ENCODE measurements around the gene SCFD2. TPM values are rescaled to one million over a fixed set of nuclear protein-coding genes. Genes with fewer than 3 reads are reported as not detected.
A peak's percentile ranks its signal among the peaks of the same experiment; 100 is the strongest.

The SCFD2 gene
- total RNA-seq, 1 donor from 2014 or later: 21.7 TPM

DNA sequence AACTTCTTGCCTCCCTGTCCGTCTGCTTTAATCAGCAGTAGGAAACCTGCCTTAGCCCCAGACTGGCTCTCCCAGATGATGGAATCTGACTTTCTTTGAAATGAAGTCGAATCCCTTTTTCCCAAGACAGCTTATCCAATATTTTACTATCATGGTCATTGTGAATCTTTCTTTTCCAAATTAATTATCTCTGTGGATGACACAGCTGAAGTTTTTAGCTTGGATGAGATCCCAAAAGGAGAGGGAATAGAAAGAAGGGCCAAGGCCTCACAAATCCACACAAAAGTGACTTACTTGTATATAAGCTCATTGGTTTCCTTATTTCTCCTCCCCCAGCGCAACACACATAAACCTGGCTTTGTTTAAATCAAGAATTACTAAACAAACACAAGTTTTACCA, 403.1 kb downstream of the SCFD2 start:
- no peak for DNase-seq (ENCODE audit: low read depth)

DNA sequence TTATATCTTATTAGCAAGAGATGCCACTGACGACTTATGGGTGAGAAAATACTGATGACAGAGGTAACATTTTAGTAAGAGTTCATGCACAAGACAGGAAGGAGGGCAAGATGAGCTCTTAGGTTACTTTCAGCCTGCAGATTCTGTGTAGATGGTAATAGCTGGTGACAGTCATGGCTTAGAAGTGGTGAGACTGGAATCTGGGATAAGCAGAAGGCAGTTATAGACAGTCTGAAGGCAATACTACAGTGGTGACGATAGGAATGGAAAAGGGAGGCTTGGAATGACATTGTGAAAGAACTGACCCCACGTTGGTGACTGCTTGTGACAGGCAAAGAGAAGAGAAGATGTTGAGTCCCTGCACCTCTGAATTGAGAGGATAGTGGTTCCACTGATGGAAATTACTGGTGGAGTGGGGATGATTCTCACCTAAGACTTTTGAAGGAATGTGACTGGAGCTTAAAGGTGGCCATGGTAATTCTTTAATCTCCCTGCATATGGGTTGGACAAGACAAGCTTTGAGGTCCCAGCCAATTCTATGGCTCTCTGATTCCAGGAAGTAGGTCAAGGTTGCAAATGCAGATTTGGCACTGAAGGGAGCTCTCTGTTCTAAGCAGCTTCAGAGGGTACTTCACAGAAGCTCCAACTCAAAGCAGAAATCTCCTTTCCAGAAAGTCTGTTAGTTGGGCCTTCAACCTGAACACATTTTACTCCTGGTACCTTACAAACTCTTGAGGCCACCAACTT, 404.0 kb downstream of the SCFD2 start:
- DNase-seq (ENCODE audit: low read depth): no peak

- DNase-seq (ENCODE audit: low read depth): no peak
Measured at GRCh38 chr4:52959541-52959940, 406.3 kb downstream of the SCFD2 start.

DNA sequence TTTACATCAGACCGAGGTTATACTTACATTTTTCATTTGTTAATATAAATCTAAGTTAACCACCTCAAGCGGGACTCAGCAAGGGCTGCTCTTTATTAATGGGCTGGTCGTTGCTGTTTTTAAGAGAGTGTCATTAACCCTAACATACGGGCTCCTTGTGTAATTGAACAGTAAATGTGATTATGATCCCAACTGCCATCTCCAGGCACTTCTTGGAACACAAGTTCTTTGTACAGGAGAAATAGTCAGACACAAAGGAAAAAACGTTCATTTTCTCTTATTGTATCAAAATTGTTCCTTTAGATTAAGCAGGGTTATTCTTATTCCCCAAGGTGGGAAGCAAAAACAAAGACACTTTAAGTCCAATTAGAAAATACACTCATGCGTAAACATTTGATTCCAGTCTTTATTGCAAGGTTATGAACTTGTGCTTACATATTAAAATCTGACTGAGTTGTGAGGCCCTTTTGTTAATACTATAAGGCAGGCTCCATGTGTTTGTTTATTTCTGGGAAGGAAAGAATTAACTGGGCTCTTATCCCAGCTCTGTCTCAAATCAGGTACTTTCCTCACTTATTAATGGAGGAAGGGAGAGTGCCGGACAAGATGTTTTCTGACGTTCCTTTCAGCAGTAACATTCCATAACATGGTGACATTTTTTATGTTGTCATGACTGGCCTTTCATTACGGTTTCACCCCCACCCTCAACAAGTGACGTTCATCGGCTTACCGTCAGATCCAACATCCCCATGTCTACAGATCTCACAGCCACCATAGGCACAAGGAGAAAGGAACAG, 407.8 kb downstream of the SCFD2 start:
- DNase-seq (ENCODE audit: low read depth): no peak

- peak; percentile 90 for DNase-seq (ENCODE audit: low read depth)
Measured at GRCh38 chr4:52957220-52957686, 408.6 kb downstream of the SCFD2 start.

DNA sequence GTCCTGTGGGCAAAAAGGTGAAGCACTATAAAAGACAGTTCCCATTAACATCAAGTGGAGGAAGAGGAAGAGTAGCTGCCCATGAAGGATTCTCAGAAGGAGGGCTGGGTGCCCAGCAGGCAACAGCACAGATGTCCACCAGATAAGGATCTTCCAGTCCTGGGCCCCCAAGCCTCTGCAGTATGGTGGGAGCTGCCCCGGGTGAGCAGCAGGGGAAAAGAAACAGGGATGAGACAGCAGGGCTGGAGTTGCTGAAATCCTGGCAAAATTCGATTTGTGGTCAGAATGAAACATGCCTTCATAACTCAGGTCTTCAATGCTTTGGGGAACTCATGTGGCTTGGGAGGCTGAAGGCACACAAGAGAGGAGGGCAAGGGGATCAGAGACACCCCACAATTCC, 409.2 kb downstream of the SCFD2 start:
- DNase-seq (ENCODE audit: low read depth): no peak

GRCh38 chr4:52954560-52955170, 411.2 kb downstream of the SCFD2 start:
- DNase-seq (ENCODE audit: low read depth): no peak

GRCh38 chr4:52952540-52952939, 413.3 kb downstream of the SCFD2 start:
- no peak for DNase-seq (ENCODE audit: low read depth)

DNA sequence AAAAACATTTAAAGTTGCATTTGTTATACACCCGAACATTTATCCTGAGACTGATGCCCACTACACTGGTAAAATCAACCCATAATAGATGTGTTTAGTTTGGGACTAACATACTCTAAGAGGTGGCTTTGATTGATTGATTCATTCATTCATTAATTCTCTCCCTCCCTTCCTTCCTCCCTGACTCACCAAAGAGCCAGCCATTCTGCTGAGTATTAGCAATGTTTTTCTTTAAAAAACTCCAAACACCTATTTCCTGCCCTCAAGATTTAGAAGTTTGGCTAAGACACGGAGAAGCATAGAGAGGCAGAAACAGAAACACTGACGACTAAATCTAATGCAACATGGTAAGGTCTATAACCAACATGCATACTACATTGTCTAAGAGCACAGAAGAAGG, 414.8 kb downstream of the SCFD2 start:
- no peak for DNase-seq (ENCODE audit: low read depth)

GRCh38 chr4:52950226-52950625, 415.6 kb downstream of the SCFD2 start:
- DNase-seq (ENCODE audit: low read depth): no peak

- DNase-seq (ENCODE audit: low read depth): peak; percentile 47
Measured at GRCh38 chr4:52949336-52949735, 416.5 kb downstream of the SCFD2 start.

DNA sequence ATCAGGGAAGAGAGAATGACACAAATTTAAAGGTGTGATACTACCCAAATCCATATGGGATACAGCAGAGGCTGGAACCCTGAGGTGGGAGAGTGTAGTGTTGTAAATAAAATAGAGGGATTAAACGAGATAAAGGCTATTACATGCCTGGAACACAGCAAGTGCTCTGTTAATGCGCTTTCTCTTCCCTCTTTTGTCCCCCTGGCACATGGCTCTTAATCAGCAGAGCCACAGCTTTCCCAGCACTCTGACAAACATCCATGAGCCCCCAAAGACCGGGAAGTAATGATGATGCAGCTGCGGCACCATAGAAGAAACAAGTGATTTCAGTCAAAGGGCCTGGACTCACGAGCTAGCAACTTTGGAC, 417.8 kb downstream of the SCFD2 start:
- no peak for DNase-seq (ENCODE audit: low read depth)

DNA sequence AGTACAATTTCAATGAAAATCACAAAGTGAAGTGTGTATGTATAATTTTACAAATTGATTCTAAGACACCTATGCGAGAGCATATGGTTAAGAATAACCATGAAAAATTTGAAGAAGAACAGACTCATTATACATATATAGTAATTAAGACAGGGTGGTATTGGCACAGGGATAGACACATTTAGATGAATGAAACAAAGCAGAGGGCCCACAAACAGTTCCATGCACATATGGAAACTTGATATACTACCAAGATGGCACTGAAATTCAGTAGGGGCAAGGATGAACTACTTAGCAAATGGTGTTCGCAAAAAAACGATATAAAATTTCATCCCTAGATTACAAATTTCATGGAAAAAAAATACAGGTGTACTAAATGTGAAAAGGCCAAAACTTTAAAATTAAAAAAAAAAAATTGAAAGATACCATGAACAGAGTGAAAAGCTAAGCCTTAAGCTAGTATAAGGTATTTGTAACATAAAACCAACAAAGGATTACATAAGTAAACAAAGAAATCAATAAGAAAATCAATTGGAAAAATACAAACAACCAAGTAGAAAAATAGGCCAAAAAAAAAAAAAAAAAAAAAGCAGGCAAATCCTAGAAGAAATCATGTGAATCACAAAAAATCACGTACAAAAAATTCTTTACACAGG, 418.3 kb downstream of the SCFD2 start:
- DNase-seq (ENCODE audit: low read depth): no peak

DNA sequence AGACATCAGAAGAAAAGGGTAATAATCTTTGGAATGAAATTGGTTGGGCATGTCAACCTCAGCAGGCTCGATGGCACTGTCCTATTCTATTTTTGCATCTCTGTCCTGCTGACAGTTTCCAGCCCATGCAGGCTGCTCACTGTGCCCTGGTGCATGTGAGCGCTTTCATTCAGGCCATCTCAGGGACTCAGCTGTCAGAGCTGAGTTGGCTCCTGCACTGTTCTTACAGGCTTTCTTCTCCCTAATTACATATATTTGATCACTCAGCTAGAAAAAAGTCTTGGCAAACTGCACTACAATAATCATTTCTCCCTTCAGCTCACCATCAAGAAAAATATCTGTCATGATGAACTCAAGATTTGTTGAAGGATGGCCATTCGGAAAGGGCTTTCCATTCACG, 419.0 kb downstream of the SCFD2 start:
- peak; percentile 79 for DNase-seq (ENCODE audit: low read depth)

GRCh38 chr4:52945982-52946381, 419.9 kb downstream of the SCFD2 start:
- no peak for DNase-seq (ENCODE audit: low read depth)

- no peak for DNase-seq (ENCODE audit: low read depth)
Measured at GRCh38 chr4:52945326-52945898, 420.4 kb downstream of the SCFD2 start.

- no peak for DNase-seq (ENCODE audit: low read depth)
Measured at GRCh38 chr4:52943677-52944076, 422.2 kb downstream of the SCFD2 start.

- no peak for DNase-seq (ENCODE audit: low read depth)
Measured at GRCh38 chr4:52942936-52943335, 422.9 kb downstream of the SCFD2 start.

- no peak for DNase-seq (ENCODE audit: low read depth)
Measured at GRCh38 chr4:52941450-52941849, 424.4 kb downstream of the SCFD2 start.

GRCh38 chr4:52939739-52940138, 426.1 kb downstream of the SCFD2 start:
- peak; percentile 60 for DNase-seq (ENCODE audit: low read depth)

- peak; percentile 28 for DNase-seq (ENCODE audit: low read depth)
Measured at GRCh38 chr4:52939325-52939724, 426.5 kb downstream of the SCFD2 start.
